GM12878 (cell line): ENCODE measurements around the gene DDX31. TPM values are rescaled to one million over a fixed set of nuclear protein-coding genes. Genes with fewer than 3 reads are reported as not detected.

Source experiments
- ATAC-seq: fragments of 200-7000 bp; cut with Tn5 transposase; 3 replicates; pipeline ENCODE4 v1.9.1; 2020; ENCODE audit warnings: mild to moderate bottlenecking, moderate library complexity
- BruUV-seq: library from RNA; stranded (reverse); fragments of 400-500 nt; replicated peaks from 2 replicates; lab custom pipeline; 2021; lab: Mats Ljungman, UMichigan
- CTCF ChIA-PET: fragments of 300-600 bp; sonication (Branson Sonifier 250); formaldehyde crosslinking; extraction: SDS; loops from one replicate; lab custom pipeline; 2021; ENCODE audit warnings: inconsistent platforms; lab: Yijun Ruan, JAX
- POLR2A ChIA-PET: fragments of 350-600 bp; formaldehyde crosslinking; extraction: SDS; loops from one replicate; lab custom pipeline; 2021; ENCODE audit warnings: inconsistent platforms; lab: Charles Lee
- RAD21 ChIA-PET: fragments of 300-600 bp; sonication (Branson Sonifier 250); formaldehyde crosslinking; loops from one replicate; lab custom pipeline; 2023; ENCODE audit warnings: antibody characterized with exemption; ENCODE audit not compliant: unreplicated experiment; lab: Charles Lee
- SMC1A ChIA-PET: fragments of 300-600 bp; sonication (Branson Sonifier 250); formaldehyde crosslinking; loops from one replicate; lab custom pipeline; 2023; ENCODE audit not compliant: unreplicated experiment, uncharacterized antibody; lab: Charles Lee
- DNase-seq: peaks from one replicate; pipeline ENCODE4 v3.0.0-alpha.2; 2011; ENCODE audit warnings: low read depth, low spot score
- FAIRE-seq: peaks from 3 replicates; lab custom pipeline; 2011; peaks lifted over from hg19 to GRCh38; lab: Jason Lieb, UNC
- H2AFZ ChIP-seq: 2 replicates; pipeline ENCODE4 v1.6.0; 2011; ENCODE audit warnings: low read depth, low read length, control low read depth; ENCODE audit not compliant: control insufficient read depth
- H3K27ac ChIP-seq: 2 replicates; pipeline ENCODE4 v1.5.1; 2011; ENCODE audit warnings: control low read depth; ENCODE audit not compliant: control insufficient read depth, insufficient read depth
- H3K27me3 ChIP-seq, 2 experiments: replicated peaks in 1 of 2; 2 replicates each; pipeline versions ENCODE4 v1.6.0 to v1.6.1; 2011; ENCODE audit warnings: low read length in 1 of 2; ENCODE audit not compliant: control insufficient read depth in 2 of 2, insufficient read depth in 2 of 2
- H3K36me3 ChIP-seq, 2 experiments: 2 replicates each; pipeline ENCODE4 v1.5.1; 2011; ENCODE audit warnings: low read length in 1 of 2; ENCODE audit not compliant: control insufficient read depth in 2 of 2, insufficient read depth in 2 of 2
- H3K4me1 ChIP-seq: 2 replicates; pipeline ENCODE4 v1.6.1; 2011; ENCODE audit warnings: mild to moderate bottlenecking, low read length, moderate library complexity, mixed read lengths; ENCODE audit not compliant: control insufficient read depth, insufficient read depth
- H3K4me2 ChIP-seq: 2 replicates; pipeline ENCODE4 v1.6.0; 2011; ENCODE audit warnings: control low read depth; ENCODE audit not compliant: control insufficient read depth, insufficient read depth
- H3K4me3 ChIP-seq: fragments of 200-600 bp; sonication (generic); 2 replicates; pipeline ENCODE4 v1.5.1; 2016
- H3K79me2 ChIP-seq: 2 replicates; pipeline ENCODE4 v1.6.0; 2011; ENCODE audit warnings: low read length; ENCODE audit not compliant: control insufficient read depth, insufficient read depth
- H3K9ac ChIP-seq: 2 replicates; pipeline ENCODE4 v1.8.0; 2011; ENCODE audit warnings: low read length, control low read depth, mixed read lengths; ENCODE audit not compliant: control insufficient read depth, insufficient read depth
- H3K9me3 ChIP-seq: replicated peaks from 3 replicates; pipeline ENCODE4 v1.5.1; 2011; ENCODE audit warnings: mild to moderate bottlenecking, low read length; ENCODE audit not compliant: control insufficient read depth, insufficient read depth
- H4K20me1 ChIP-seq: 2 replicates; pipeline ENCODE4 v1.6.0; 2011; ENCODE audit not compliant: control insufficient read depth, insufficient read depth
- CBFB ChIP-seq: IDR thresholded peaks from 2 replicates; pipeline ENCODE4 v1.6.1; 2016; ENCODE audit warnings: antibody characterized with exemption, low read depth
- CHD4 ChIP-seq: fragments of 200-600 bp; sonication (generic); IDR thresholded peaks from 2 replicates; pipeline ENCODE4 v1.6.1; 2016; ENCODE audit warnings: mild to moderate bottlenecking
- TARDBP ChIP-seq: IDR thresholded peaks from 2 replicates; pipeline ENCODE4 v1.6.1; 2016; ENCODE audit warnings: borderline replicate concordance
- WGBS: methylation state at CpG from one replicate; pipeline ENCODE4 v1.1.6; 2016; ENCODE audit warnings: low lambda C conversion rate; ENCODE audit not compliant: insufficient replicate concordance, insufficient coverage; ENCODE audit errors: missing lambda C conversion rate; 5-methylcytosine and 5-hydroxymethylcytosine counted together
- in situ Hi-C: fragments of 300-500 bp; cut with MboI; formaldehyde crosslinking; loops from 9 replicates; pipeline ENCODE4 v1.14.3; 2018; ENCODE audit warnings: mixed read lengths
- intact Hi-C: fragments of 100-400 bp; cut with micrococcal nuclease; formaldehyde crosslinking; loops from one replicate; pipeline ENCODE4 v1.14.2; 2022; ENCODE audit not compliant: unreplicated experiment
- polyA plus RNA-seq, 11 experiments: library from polyadenylated mRNA; depleted of rRNA in 4 of 11; unstranded in 6 of 11; stranded (reverse) in 5 of 11; fragments of >200 nt; fragmentation: Nextera tagmentation in 4 of 11; fragmentation: Illumina TruSeq in 1 of 11; extraction: Ambion mirVana in 4 of 11; extraction: Trizol in 1 of 11; gene quantifications; 1 replicate in 1 of 11; 2 replicates in 10 of 11; pipeline versions ENCODE4 v1.2.1 to v1.2.3, GENCODE V29; 2011 to 2016; ENCODE audit warnings: inconsistent platforms in 2 of 11, missing spikeins in 2 of 11, low read depth in 1 of 11
- total RNA-seq, 4 experiments: library from RNA; depleted of rRNA in 3 of 4; stranded (reverse); fragments of >200 nt in 3 of 4; fragmentation: Illumina TruSeq in 1 of 4; extraction: Trizol in 1 of 4; gene quantifications; 2 replicates each; pipeline versions ENCODE4 v1.2.1 to v1.2.3, GENCODE V29; 2013 to 2021
- TF ChIP-seq, protein P1 (sequence below): fragments of 450-650 bp; IDR thresholded peaks from 2 replicates; pipeline ENCODE4 v1.6.1; 2016; ENCODE audit warnings: mild to moderate bottlenecking
- TF ChIP-seq, protein P2 (sequence below): fragments of 150-350 bp; IDR thresholded peaks from 2 replicates; pipeline ENCODE4 v1.6.1; 2014; ENCODE audit warnings: mild to moderate bottlenecking, low read depth, low read length

Gene DDX31
- total and polyA plus RNA-seq, 10 of the 15 experiments (the other 5 are each of a cell fraction or from before 2014, with no cell fraction given), result 12.1 to 30.8 (median 20.8) TPM

DNA sequence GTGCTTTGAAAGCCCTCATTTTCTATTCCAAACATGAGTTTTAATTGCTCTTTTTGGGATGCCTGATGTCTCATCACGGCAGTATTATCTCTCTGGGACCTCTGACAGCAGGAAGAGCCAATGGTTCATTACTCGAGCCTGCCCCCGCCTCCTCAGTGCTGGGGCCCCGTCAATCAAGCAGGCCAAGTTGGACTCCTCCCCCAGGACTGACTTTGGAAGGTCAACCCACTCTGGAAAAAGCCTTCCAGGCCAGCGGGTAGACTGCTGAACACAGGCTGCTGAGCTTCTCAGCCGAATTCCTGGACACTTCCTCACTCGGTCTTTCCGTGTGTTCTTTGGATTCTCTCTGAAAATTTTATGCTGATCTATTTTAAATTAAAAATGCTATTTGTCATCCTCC lies 96.9 kb downstream of the DDX31 start:
- Histone ChIP-seq H3K27ac (no peak overlapping the region), H3K9me3 (no peaks in the 10 kb centered on the region), H3K4me1 (no peaks in the 10 kb centered on the region), H3K4me2 (no peak overlapping the region), H3K79me2 (no peaks in the 10 kb centered on the region), H3K36me3 (no peaks in the 10 kb centered on the region), H2AFZ (no peak overlapping the region), H4K20me1 (peaks cover 4% of the 10 kb centered on the region; the same call in 1 of the 2 replicates), H3K4me3 (no peak overlapping the region), H3K9ac (no peak overlapping the region), H3K27me3 (no peaks in the 10 kb centered on the region; a peak in 1 of 4 replicates)
- intact Hi-C loops, result no loop called here
- TF ChIP-seq, protein P1, sequence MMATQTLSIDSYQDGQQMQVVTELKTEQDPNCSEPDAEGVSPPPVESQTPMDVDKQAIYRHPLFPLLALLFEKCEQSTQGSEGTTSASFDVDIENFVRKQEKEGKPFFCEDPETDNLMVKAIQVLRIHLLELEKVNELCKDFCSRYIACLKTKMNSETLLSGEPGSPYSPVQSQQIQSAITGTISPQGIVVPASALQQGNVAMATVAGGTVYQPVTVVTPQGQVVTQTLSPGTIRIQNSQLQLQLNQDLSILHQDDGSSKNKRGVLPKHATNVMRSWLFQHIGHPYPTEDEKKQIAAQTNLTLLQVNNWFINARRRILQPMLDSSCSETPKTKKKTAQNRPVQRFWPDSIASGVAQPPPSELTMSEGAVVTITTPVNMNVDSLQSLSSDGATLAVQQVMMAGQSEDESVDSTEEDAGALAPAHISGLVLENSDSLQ, result peak; percentile 64; the same call in 1 of the 2 replicates
- TF ChIP-seq, protein P2, sequence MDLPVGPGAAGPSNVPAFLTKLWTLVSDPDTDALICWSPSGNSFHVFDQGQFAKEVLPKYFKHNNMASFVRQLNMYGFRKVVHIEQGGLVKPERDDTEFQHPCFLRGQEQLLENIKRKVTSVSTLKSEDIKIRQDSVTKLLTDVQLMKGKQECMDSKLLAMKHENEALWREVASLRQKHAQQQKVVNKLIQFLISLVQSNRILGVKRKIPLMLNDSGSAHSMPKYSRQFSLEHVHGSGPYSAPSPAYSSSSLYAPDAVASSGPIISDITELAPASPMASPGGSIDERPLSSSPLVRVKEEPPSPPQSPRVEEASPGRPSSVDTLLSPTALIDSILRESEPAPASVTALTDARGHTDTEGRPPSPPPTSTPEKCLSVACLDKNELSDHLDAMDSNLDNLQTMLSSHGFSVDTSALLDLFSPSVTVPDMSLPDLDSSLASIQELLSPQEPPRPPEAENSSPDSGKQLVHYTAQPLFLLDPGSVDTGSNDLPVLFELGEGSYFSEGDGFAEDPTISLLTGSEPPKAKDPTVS, result no peak
- TF ChIP-seq TARDBP (no peak), CHD4 (no peak), CBFB (no peak)
- ChIA-PET CTCF (no interaction called here), SMC1A (no interaction called here), RAD21 (no interaction called here), POLR2A (no interaction called here)
- in situ Hi-C loops, result no loop called here
- 38% methylated on average over 8 of the region's 8 CpGs for WGBS
- DNase-seq (no peak), FAIRE-seq (no peak), ATAC-seq (no peak)
- no TSS peak for BruUV-seq
